ENCODE data around the gene SECISBP2L.
"Not testable (repeated sequence)": the region's sequence is repeated elsewhere in the genome, so short reads cannot be mapped to it uniquely, and the experiment has no call there.

The SECISBP2L gene, protein sequence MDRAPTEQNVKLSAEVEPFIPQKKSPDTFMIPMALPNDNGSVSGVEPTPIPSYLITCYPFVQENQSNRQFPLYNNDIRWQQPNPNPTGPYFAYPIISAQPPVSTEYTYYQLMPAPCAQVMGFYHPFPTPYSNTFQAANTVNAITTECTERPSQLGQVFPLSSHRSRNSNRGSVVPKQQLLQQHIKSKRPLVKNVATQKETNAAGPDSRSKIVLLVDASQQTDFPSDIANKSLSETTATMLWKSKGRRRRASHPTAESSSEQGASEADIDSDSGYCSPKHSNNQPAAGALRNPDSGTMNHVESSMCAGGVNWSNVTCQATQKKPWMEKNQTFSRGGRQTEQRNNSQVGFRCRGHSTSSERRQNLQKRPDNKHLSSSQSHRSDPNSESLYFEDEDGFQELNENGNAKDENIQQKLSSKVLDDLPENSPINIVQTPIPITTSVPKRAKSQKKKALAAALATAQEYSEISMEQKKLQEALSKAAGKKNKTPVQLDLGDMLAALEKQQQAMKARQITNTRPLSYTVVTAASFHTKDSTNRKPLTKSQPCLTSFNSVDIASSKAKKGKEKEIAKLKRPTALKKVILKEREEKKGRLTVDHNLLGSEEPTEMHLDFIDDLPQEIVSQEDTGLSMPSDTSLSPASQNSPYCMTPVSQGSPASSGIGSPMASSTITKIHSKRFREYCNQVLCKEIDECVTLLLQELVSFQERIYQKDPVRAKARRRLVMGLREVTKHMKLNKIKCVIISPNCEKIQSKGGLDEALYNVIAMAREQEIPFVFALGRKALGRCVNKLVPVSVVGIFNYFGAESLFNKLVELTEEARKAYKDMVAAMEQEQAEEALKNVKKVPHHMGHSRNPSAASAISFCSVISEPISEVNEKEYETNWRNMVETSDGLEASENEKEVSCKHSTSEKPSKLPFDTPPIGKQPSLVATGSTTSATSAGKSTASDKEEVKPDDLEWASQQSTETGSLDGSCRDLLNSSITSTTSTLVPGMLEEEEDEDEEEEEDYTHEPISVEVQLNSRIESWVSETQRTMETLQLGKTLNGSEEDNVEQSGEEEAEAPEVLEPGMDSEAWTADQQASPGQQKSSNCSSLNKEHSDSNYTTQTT

DNA sequence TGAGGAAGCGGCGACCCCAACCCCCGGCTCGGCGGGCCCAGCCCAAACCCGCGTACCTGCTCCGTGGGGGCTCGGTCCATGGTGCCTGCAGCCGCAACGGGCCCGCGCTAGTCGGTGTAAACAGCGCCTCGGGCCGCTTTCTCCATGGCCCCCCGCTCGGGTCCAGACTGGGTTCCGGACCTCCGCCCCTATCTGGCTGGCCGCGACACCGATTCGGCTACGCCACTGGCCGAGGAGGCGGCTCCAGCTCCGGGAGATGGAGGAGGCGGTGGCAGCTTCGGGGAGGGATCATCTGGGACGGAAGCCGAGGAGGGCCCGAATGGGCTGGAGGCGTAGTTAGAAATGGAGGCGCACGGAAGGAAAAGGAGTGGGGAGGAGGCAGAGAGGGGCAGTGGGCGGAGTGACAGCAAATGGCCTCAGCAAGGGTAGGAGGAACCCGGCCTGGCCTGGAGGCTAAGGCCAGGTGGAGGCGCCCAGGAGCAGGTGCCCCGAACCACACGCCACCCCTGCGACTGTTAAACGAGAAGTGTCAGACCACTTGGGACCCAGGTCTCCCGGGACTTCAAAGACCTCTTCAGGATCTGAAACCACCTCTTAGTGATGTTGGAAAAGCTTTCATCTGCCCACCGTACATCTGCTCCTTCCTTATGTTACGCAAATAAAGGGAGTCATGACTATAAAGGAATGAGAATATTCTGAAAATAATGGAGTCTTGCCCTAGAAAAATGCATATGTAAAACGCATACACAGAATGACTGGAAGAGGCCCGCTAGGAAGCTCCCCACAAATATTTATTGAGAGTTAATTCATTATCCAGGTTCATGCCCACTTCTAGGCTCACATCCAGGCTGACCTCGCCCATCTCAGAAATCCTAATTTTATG lies at the start of gene SECISBP2L:
TSS of gene SECISBP2L (minus strand) at position 227 of the 883 bp plus-strand sequence. CDS start at position 80, 147 bp downstream.
- peak; percentile 86 for DNase-seq

DNA sequence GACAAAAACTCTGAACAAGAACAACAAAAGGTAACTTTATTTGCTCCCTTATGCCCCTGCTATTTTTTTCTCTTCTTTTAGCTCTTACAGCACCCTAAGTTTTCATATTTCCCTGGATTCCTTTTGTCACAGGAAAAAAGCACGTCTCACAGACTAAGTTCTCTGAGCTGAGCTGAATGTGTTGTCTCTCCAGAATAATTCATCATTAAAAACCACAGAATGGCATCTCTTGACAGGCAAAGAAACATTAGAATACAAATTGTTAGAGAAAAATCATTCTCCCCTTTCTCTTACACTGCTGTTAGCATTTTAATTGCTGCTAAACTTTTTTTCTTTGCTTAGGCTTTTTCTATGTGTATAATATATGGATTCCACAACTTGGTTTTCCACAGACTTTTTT lies 48.7 kb upstream of the SECISBP2L start:
- no peak for DNase-seq

DNA sequence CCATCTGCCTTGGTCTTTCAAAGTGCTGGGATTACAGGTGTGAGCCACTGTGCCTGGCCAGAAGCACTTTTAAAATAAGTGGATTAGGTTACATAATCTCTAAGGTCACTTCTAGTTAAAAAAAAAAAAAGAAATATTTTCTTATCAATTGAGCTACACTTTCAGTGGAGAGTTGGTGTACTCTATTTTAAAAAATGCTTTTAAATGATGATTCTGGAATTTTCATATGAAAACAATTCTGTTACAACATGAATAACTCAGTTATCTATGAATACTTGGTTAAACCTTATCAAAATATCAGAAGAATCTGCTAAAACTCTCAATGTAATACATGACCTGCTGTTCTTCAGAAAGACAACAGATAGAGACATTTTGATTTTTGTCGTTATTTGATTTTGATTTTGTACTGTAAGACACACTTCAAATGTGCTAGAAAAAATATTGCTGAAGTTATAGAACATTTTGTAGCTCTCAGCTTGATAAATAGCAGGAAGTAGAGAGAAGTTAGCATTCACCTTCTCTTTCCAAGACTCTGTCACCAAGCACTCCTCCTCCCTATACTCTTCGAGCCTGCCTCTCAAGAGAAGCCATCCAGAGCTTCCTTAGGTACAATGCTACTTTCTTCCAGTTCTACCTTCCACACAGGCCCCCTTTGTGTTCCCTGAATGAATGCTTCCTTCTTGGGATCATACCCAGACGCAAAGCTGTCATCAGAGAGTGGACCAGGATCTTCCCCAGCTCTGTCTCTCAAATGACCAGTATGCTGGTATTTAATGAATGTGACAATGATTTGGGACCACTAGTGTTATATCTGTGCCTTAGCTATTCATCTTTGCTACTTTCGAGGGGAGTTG lies 47.2 kb upstream of the SECISBP2L start:
- DNase-seq, result no peak

DNA sequence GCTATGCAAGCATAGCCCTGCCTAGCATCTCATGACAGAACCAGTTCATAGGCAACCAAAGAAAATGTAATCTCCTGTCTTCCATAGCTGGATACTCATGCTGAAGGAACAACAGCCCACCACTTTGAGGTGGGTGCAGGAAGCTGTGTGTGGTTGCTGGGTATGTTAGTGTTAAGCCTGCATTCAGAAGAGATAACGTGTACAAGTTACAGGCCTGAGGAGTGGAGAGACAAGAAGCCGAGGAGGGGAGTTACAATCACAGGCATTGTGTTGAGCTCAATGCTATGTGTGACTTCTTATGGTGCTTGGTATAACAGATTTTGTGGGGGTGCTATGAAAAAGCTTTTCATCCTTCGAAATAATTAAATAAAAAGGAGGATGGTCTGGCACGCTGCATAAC lies 42.8 kb upstream of the SECISBP2L start:
- DNase-seq, result no peak

DNA sequence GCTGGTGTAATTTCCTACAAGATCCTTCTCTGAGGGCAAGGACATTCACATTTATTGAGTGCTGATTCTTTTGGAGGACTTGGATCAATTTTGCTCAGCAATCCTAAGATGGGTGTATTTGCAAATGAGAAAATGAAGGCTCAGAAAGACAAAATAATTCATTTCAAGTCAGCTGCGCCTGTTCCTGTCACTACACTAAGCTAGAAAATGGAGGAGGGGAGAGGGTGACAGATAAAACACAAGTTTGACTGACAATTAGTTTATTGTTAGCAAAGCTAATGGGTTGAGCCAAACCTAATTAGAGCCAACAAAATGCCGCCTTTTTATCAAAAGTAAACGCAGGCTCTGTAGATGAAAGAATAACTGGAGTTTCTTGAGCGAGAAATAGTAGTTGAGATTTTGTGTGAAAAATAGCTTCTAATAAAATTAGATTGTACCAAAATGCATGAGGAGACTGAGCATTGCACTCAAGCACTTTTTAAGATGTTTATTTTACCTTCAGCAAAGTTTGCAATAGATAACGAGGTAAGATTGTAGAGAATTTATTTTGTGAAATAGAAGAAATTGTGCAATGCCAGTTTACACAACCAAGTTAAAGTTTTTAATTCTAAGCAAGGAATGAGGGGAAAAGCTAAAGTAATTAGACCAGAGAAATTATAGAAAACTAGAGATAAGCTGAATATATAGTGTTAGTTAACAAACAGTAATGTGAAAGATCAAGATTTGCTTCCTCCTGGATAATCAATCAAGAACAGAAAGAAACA lies 39.6 kb upstream of the SECISBP2L start:
- no peak for DNase-seq

DNA sequence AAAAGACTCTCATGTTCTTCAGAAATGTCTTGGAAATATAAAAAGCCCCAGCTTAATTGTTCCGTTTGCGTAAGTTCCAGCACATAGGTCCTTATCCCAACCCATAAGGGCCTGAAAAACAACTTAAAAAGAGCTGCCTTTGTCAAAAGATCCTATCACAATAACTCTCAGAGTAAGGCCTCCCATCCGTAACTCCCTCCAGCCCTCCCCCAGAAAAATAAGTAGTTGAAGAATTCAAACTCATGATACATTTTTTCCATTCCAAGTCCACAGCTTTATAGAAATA lies 38.0 kb upstream of the SECISBP2L start:
- no peak for DNase-seq

DNA sequence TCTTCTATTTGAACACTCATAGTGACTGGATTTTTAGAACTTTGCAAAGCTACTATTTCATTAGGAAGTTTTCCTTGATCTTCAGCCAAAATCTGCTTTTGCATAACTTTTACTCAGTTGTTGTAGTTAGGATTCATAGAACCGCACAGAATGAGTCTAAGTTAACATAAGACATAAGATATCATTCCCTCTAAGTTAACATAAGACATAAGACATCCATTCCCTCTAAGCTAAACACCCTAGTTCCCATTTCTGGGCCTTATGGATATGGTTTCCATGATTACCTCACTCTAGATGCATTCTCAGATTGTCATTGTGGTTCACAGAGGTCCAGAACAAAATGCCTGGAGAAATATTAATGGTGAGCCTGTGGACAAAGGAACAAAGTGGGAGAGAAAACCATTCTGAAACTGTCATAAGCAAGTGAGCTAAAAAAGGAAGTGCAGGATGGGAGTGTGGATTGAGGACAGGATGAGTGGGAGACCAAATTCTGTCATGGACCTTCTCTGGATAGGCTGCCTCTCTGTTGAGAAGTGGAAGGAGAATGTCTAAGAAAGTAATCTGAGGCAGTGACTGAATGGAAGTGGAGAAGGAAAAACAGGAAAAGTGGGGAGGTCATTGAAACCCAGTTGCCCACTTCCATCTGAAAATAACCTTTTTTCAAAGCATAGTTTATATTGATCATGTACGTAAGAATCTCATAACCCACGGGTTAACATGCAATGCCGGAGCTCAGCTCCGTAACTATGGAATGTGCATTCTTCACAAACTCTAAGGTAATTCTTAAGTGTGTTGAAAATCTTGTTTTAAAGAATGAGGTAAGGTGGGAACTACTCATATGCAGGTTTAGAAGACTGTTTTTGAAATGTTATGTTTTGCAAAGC lies 37.4 kb upstream of the SECISBP2L start:
- no peak for DNase-seq

DNA sequence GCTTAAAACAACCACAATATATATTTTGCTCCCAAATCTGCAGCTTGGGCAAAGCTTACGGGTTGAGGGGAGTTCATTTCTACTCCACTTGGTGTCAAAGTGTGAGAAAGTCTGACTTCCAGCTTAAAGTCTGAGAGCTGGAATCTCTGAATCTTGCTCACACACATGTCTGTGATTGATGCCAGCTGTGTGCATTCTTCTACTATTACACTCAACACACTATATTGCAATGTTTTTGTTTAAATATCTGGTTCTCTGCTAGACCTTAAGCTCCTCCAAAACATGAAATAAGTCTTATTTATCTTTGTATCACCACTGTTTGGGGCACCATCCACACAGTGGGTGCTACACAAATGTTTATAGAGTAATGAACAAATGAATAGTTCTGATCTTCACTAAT lies 36.7 kb upstream of the SECISBP2L start:
- DNase-seq, result no peak

DNA sequence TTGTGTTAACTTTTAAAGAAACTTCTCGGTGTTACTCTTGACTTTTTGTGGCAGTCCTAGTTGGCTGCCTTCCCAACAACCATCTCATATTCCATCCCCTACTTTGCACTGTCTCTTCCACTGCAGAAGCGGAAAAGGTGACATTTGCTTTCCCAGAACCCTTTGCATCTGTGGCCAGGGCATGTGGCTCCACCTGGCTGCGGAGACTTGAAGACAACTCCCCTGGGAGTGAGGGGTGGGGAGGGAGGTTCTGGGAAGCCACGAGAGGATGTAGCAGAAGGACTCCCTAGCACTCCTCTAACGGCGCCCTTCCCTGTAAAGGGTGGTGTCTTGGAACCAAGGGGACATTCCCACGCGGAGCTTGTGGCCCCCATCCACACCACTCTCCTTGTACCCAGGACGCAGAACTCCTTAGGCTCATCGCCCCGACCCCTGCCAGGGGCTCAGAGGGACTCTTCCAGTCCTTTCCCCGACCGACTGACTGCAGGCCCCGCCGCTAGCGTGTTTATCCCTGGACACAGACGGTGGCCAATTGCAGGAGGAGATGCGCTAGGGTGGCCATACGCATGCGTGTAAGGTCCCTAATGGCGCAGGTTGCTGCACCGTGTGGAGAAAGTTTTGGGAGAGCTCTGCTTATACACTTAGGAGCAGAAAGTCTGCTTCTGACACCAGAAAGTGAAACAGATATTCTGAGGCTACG lies 33.2 kb upstream of the SECISBP2L start:
- DNase-seq, result no peak

DNA sequence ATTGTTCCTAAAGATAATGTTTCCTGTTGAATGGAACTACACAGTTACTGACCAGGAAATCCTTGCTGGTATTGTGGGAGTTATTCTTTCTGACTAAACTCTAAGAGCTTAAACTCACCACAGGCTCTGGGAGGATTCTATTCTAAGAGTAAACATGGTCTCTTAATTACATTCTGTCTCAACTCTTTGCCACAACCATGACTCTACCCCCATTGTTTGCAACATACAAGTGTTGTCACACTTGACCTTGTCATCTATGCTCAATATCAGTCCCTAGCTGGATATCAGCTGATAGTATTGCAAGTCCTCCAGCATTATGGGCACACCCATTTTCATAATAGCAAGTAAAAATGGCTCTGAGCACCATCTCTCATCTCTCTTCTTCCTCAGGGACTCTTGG lies 29.6 kb upstream of the SECISBP2L start:
- DNase-seq, result no peak

DNA sequence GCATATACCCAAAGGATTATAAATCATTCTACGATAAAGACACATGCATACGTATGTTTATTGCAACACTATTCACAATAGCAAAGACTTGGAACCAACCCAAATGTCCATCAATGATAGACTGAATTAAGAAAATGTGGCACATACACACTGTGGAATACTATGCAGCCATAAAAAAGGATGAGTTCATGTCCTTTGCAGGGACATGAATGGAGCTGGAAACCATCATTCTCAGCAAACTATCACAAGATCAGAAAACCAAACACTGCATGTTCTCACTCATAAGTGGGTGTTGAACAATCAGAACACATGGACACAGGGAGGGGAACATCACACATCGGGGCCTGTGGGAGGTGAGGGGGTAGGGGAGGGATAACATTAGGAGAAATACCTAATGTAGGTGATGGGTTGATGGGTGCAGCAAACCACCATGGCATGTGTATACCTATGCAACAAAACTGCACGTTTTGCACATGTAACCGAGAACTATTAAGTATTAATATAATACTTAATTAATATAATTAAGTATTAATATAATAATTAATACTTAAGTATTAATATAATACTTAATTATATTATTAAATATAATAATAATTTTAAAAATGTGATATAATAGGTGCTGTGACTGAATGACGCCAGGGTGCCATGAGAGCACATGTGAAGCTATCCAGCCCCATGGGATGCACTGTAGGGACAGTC lies 28.5 kb upstream of the SECISBP2L start:
- DNase-seq, result not testable (repeated sequence)

DNA sequence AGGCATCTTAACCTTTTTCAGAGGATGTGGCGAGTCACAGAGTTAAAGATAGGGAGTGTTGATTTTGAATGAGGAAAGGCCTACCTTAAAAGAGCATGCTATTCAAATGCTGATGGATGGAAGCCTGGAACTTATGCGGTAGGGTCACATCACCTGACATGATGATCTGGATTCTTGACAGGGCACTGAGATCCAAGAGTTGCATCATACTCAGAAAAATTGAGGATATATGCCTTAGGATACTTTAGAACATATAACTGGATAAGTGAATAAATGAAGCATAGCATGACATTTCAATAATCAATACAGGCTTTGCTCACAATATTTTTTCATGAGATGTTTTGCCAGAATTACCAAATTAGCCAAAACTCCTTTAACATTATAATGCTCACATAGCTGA lies 20.1 kb upstream of the SECISBP2L start:
- DNase-seq, result no peak

DNA sequence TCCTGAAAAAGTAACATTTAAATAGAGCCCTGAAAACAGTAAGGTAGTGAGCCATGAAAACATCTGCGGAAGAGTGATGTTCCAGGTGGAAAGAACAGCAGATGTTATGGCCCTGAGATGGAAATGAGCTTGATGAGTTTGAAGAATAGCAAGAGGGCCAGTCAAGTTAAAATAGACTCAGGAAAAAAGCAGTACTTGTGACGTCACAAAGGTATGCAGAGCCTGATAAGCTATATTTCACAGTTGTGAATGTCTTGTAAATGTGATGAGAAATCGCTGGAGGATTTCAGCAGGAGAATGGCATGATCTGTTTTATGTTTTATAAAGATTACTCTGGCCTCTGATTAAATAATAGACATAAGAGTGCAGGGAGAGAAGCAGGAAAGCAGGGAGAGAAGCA lies 18.6 kb upstream of the SECISBP2L start:
- DNase-seq, result no peak

DNA sequence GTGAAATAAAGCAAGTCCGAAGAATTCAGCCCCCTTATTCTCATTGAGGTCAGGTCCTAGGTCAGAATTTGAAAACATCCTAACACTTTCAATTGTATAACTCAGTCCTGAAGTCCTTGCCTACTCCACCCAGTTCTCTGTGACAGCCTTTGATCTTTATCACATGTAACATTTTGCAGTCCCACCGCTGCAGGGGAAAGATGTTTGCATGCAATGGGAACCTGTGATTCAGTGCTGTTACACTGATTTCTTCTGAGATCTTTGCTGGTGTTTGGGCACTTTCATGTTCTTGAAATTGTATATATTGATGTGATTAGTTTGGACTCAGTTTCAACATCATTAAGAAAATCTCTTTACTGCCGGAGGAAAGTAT lies 18.0 kb upstream of the SECISBP2L start:
- DNase-seq, result no peak

DNA sequence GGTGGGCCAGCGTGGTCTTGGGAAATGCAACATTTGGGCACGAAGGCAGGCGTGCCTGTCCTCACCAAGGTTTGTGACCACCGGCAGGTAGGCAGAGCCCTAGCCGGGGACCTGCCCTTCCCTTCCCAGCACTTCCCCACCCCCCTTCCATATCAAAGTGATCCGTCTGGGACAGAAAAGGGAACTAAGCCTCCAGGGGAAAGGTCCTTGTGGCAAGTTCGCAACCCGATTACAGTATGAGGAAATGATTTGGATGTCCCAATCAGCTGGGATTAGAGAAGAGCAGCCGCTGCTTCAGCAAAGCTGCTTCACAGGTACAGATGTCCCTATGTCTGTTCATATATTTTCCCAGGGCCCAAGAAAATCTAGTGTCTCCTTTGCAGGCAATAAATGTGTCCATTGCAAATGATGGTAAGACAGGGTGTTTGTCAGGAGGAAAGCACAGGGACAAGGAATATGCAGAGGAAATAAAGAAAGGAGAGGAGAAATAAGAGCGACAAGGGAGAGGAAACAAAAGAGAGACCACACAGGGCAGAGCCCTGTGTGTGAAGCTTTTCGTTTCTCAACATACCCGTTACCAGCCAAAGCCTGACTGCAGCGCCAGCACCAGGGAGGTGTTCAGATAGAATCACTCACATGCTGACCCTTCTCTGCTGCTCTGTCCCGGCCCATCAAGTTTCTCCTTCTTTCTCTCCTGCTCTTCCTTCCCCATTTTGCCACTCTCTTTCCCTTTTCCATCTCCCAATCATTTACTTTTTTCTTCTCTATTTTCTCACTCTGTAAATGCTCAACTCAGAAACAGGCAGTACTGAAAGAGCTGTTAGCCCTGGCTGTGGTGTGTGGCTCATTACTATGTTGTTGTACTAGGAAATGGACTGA lies 17.4 kb upstream of the SECISBP2L start:
- no peak for DNase-seq

DNA sequence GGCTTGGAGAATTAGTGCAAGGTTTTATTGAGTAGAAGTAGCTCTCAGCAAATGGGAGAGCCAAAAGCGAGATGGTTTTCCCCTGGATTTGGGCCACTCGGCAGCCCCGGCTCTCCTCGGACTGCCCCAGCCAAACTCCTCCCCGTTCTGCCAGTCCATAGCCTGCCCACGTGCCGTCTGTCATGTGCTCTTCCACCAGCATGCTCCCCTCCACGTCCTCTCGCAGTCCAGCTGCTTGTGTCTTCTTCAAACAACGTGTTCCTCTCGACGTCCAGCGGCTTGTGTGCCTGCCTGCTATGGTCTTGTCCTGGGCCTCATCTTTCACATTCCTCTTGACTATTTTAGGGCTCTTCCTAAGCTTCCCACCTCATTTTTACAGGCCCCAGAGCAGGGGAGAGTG lies 16.7 kb upstream of the SECISBP2L start:
- no peak for DNase-seq

DNA sequence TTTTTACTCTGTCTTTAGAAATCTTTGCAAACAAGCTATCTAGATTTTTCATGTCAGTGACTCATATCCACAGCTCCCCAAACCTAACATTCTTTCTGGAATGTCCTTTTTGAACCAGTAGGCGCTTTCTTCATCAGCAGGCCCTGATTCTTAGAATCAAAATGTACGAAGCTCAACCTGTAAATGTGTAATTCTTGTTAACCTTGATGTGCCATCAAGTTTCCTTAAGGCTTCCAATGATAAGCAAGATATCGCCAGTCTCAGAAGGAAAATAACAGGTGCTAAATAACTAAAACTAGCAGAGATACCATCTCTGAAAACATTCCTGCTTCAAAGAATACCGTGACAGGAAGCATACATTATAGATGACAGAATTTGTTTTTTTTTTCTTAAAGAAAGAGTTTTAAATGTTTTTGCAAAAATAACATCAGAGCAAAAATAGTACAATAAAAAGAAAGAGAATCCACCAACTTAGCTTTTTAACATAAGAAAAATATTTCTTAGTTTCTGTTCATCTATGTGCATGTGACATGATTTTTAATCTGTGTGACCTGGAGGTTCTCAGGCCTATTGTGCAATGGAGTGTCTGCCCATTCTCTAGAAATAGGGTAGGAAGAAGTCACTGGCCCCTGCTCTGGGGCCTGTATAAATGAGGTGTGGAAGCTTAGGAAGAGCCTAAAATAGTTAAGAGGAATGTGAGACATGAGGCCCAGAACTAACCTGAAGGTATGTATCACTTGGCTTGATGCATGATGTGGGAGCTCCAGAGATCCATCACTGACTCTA lies 14.7 kb upstream of the SECISBP2L start:
- no peak for DNase-seq
